HepG2 (cell line): ENCODE results near the gene C5. TPM values are rescaled to one million over a fixed set of nuclear protein-coding genes. Genes with fewer than 3 reads are reported as not detected.

ENCODE experiments used
- ATF7-NPFF ChIP-seq: sonication (generic); formaldehyde crosslinking; IDR thresholded peaks from 2 replicates; pipeline ENCODE4 v1.8.1; 2023; ENCODE audit warnings: mild to moderate bottlenecking, low read depth, missing genetic modification reagents, moderate library complexity
- ELF4 ChIP-seq: sonication (generic); formaldehyde crosslinking; IDR thresholded peaks from 2 replicates; pipeline ENCODE4 v1.5.0; 2020; ENCODE audit warnings: missing genetic modification reagents, mild to moderate bottlenecking, moderate library complexity, borderline replicate concordance
- FOXA3 ChIP-seq: IDR thresholded peaks from 2 replicates; pipeline ENCODE4 v1.6.1; 2016; ENCODE audit warnings: missing genetic modification reagents, missing compliant biosample characterization
- MZF1 ChIP-seq: sonication (generic); formaldehyde crosslinking; IDR thresholded peaks from 2 replicates; pipeline ENCODE4 v1.8.1; 2023; ENCODE audit warnings: mild to moderate bottlenecking, missing genetic modification reagents, borderline replicate concordance
- RARA ChIP-seq: IDR thresholded peaks from 2 replicates; pipeline ENCODE4 v1.6.1; 2016; ENCODE audit warnings: missing genetic modification reagents, missing compliant biosample characterization
- SOX13 ChIP-seq, 3 experiments: fragments of 450-650 bp in 1 of 3; sonication (generic) in 1 of 3; formaldehyde crosslinking in 1 of 3; IDR thresholded peaks in 2 of 3; conservative IDR thresholded peaks in 1 of 3; 2 replicates each; pipeline versions ENCODE4 v1.5.0 to v1.6.1; 2016 to 2020; ENCODE audit warnings: antibody characterized with exemption in 1 of 3, mild to moderate bottlenecking in 1 of 3, missing compliant biosample characterization in 1 of 3, missing genetic modification reagents in 1 of 3, moderate library complexity in 1 of 3
- ZNF556 ChIP-seq: sonication (generic); formaldehyde crosslinking; IDR thresholded peaks from 2 replicates; pipeline ENCODE4 v1.4.0; 2020; ENCODE audit warnings: mild to moderate bottlenecking, missing genetic modification reagents, borderline replicate concordance
- ZNF577 ChIP-seq: sonication (generic); formaldehyde crosslinking; IDR thresholded peaks from 2 replicates; pipeline ENCODE4 v1.4.0; 2020; ENCODE audit warnings: mild to moderate bottlenecking, low read depth, missing genetic modification reagents, borderline replicate concordance
- polyA plus RNA-seq, 8 experiments: library from polyadenylated mRNA; depleted of rRNA in 3 of 8; stranded (reverse) in 7 of 8; unstranded in 1 of 8; fragments of >200 nt; fragmentation: Illumina TruSeq in 4 of 8; extraction: Trizol in 4 of 8; gene quantifications; 2 replicates each; pipeline versions ENCODE4 v1.2.1 to v1.2.3, GENCODE V29; 2011 to 2016; ENCODE audit warnings: low read depth in 4 of 8, missing spikeins in 1 of 8, mixed read lengths in 1 of 8; ENCODE audit not compliant: insufficient read depth in 1 of 8
- total RNA-seq, 5 experiments: library from RNA; depleted of rRNA; stranded (reverse); fragments of >200 nt; fragmentation: Illumina TruSeq; extraction: Trizol; gene quantifications; 2 replicates each; pipeline ENCODE4 v1.2.3, GENCODE V29; 2016; ENCODE audit warnings: low read depth in 1 of 5
- TF ChIP-seq, protein P1 (sequence below): sonication (generic); formaldehyde crosslinking; IDR thresholded peaks from 2 replicates; pipeline ENCODE4 v1.4.0; 2020; ENCODE audit warnings: mild to moderate bottlenecking, low read depth, missing genetic modification reagents
- TF ChIP-seq, protein P2 (sequence below): sonication (generic); formaldehyde crosslinking; IDR thresholded peaks from 2 replicates; pipeline ENCODE4 v1.5.1; 2020; ENCODE audit warnings: missing genetic modification reagents, mild to moderate bottlenecking, borderline replicate concordance
- TF ChIP-seq, protein P3 (sequence below): sonication (generic); formaldehyde crosslinking; IDR thresholded peaks from 2 replicates; pipeline ENCODE4 v1.4.0; 2020; ENCODE audit warnings: mild to moderate bottlenecking, missing genetic modification reagents
- TF ChIP-seq, protein P4 (sequence below): sonication (generic); formaldehyde crosslinking; IDR thresholded peaks from 2 replicates; pipeline ENCODE4 v1.9.0; 2021; ENCODE audit warnings: missing genetic modification reagents, mild to moderate bottlenecking, borderline replicate concordance
- TF ChIP-seq, protein P5 (sequence below): sonication (generic); formaldehyde crosslinking; IDR thresholded peaks from 2 replicates; pipeline ENCODE4 v1.4.0; 2020; ENCODE audit warnings: missing genetic modification reagents
- TF ChIP-seq, protein P6 (sequence below): sonication (generic); formaldehyde crosslinking; IDR thresholded peaks from 2 replicates; pipeline ENCODE4 v1.8.1; 2023; ENCODE audit warnings: mild to moderate bottlenecking, missing genetic modification reagents
- TF ChIP-seq, protein P7 (sequence below): sonication (generic); formaldehyde crosslinking; IDR thresholded peaks from 2 replicates; pipeline ENCODE4 v1.4.0; 2020; ENCODE audit warnings: missing genetic modification reagents, mild to moderate bottlenecking, borderline replicate concordance

C5 gene
- total and polyA plus RNA-seq, 2 of the 13 experiments (the other 11 are each of a cell fraction or from before 2014, with no cell fraction given): 57.6 to 192 TPM

DNA sequence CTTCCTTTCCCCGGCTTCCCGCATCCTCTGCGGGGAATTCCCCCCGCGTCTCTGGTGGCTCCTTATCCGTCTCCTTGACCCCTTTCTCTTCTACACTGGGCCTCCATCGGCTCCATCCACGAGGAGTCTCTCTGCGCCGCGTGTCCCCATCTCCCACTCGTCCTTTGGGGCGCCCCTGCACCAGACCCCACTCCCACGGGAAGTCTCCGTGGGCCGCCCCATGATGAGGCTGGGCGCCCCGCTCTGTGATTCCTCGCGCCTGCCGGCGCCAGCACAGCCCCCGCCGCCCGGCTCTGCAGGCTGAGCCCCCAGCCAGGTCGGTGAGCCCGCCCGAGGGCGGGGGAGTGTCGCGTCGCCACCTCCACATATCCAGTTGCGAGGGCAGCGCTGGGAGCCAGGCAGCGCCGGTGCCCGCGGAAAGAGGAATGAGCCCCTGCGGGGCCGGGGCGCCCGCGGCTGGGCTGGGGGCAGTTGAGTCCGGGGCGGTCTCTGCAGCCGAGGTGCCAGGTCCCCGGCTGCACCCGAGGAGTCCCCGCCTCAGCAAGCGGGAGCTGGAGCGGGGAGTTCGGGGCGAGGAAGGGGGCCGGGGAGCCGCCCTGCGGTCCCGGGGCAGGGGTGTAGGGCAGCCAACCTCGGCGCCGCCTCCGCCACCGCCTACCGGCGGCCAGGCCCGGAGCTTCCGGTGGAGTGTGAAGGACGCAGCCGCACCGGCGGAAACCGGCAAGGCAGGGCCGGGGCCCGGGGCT, 121.4 kb downstream of the C5 start (continued):
- TF ChIP-seq, protein P1, sequence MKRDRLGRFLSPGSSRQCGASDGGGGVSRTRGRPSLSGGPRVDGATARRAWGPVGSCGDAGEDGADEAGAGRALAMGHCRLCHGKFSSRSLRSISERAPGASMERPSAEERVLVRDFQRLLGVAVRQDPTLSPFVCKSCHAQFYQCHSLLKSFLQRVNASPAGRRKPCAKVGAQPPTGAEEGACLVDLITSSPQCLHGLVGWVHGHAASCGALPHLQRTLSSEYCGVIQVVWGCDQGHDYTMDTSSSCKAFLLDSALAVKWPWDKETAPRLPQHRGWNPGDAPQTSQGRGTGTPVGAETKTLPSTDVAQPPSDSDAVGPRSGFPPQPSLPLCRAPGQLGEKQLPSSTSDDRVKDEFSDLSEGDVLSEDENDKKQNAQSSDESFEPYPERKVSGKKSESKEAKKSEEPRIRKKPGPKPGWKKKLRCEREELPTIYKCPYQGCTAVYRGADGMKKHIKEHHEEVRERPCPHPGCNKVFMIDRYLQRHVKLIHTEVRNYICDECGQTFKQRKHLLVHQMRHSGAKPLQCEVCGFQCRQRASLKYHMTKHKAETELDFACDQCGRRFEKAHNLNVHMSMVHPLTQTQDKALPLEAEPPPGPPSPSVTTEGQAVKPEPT (CRISPR knock-in tag): 0 out of 2 replicates have a peak, but pooled peaks have one; percentile 69
- TF ChIP-seq ZNF556 (CRISPR knock-in tag) (no peak), ELF4 (no peak), FOXA3 (0 out of 2 replicates have a peak, but pooled peaks have one; percentile 13), MZF1 (no peak), ZNF577 (no peak), RARA (CRISPR knock-in tag) (0 out of 2 replicates have a peak, but pooled peaks have one; percentile 21), ATF7-NPFF (CRISPR knock-in tag) (peak; percentile 54; the same call in 1 of the 2 replicates), SOX13 (IDR thresholded peaks at IDR 0.05) (no peak; the same call in 1 of the 2 replicates), SOX13 (CRISPR knock-in tag; conservative IDR thresholded peaks at IDR 0.05 in 1 of 2, IDR thresholded peaks at IDR 0.05 in 1 of 2) (no peak)
- TF ChIP-seq, protein P2, sequence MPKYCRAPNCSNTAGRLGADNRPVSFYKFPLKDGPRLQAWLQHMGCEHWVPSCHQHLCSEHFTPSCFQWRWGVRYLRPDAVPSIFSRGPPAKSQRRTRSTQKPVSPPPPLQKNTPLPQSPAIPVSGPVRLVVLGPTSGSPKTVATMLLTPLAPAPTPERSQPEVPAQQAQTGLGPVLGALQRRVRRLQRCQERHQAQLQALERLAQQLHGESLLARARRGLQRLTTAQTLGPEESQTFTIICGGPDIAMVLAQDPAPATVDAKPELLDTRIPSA (CRISPR knock-in tag): peak; percentile 32; the same call in 1 of the 2 replicates
- TF ChIP-seq, protein P3, sequence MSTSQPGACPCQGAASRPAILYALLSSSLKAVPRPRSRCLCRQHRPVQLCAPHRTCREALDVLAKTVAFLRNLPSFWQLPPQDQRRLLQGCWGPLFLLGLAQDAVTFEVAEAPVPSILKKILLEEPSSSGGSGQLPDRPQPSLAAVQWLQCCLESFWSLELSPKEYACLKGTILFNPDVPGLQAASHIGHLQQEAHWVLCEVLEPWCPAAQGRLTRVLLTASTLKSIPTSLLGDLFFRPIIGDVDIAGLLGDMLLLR (CRISPR knock-in tag): no peak
- TF ChIP-seq, protein P4, sequence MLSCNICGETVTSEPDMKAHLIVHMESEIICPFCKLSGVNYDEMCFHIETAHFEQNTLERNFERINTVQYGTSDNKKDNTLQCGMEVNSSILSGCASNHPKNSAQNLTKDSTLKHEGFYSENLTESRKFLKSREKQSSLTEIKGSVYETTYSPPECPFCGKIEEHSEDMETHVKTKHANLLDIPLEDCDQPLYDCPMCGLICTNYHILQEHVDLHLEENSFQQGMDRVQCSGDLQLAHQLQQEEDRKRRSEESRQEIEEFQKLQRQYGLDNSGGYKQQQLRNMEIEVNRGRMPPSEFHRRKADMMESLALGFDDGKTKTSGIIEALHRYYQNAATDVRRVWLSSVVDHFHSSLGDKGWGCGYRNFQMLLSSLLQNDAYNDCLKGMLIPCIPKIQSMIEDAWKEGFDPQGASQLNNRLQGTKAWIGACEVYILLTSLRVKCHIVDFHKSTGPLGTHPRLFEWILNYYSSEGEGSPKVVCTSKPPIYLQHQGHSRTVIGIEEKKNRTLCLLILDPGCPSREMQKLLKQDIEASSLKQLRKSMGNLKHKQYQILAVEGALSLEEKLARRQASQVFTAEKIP (CRISPR knock-in tag): no peak
- TF ChIP-seq, protein P5, sequence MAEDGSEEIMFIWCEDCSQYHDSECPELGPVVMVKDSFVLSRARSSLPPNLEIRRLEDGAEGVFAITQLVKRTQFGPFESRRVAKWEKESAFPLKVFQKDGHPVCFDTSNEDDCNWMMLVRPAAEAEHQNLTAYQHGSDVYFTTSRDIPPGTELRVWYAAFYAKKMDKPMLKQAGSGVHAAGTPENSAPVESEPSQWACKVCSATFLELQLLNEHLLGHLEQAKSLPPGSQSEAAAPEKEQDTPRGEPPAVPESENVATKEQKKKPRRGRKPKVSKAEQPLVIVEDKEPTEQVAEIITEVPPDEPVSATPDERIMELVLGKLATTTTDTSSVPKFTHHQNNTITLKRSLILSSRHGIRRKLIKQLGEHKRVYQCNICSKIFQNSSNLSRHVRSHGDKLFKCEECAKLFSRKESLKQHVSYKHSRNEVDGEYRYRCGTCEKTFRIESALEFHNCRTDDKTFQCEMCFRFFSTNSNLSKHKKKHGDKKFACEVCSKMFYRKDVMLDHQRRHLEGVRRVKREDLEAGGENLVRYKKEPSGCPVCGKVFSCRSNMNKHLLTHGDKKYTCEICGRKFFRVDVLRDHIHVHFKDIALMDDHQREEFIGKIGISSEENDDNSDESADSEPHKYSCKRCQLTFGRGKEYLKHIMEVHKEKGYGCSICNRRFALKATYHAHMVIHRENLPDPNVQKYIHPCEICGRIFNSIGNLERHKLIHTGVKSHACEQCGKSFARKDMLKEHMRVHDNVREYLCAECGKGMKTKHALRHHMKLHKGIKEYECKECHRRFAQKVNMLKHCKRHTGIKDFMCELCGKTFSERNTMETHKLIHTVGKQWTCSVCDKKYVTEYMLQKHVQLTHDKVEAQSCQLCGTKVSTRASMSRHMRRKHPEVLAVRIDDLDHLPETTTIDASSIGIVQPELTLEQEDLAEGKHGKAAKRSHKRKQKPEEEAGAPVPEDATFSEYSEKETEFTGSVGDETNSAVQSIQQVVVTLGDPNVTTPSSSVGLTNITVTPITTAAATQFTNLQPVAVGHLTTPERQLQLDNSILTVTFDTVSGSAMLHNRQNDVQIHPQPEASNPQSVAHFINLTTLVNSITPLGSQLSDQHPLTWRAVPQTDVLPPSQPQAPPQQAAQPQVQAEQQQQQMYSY (CRISPR knock-in tag): no peak
- TF ChIP-seq, protein P6, sequence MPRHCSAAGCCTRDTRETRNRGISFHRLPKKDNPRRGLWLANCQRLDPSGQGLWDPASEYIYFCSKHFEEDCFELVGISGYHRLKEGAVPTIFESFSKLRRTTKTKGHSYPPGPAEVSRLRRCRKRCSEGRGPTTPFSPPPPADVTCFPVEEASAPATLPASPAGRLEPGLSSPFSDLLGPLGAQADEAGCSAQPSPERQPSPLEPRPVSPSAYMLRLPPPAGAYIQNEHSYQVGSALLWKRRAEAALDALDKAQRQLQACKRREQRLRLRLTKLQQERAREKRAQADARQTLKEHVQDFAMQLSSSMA (CRISPR knock-in tag): no peak
- TF ChIP-seq, protein P7, sequence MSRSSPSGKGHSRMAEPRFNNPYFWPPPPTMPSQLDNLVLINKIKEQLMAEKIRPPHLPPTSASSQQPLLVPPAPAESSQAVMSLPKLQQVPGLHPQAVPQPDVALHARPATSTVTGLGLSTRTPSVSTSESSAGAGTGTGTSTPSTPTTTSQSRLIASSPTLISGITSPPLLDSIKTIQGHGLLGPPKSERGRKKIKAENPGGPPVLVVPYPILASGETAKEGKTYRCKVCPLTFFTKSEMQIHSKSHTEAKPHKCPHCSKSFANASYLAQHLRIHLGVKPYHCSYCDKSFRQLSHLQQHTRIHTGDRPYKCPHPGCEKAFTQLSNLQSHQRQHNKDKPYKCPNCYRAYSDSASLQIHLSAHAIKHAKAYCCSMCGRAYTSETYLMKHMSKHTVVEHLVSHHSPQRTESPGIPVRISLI: peak; percentile 38; the same call in 1 of the 2 replicates
